Stimulated activated naive B cell treated with anti-CD40 and anti-IgM and Interleukin-4, amounts not matched to agents 10 μg/mL and 1 μg/mL and 100 μg/mL, for 72 hours (primary cell): Measurements from ENCODE around the gene CLDN17.

Experiments
- ATAC-seq, 2 donors: fragments of 150-1000 bp; cut with Tn5 transposase; replicated peaks; 2 replicates each; pipeline ENCODE4 v1.10.0; 2021; ENCODE audit warnings: moderate library complexity in 1 of 2
- DNase-seq: peaks from one replicate; pipeline ENCODE4 v3.0.0; 2021
- H3K27ac Mint-ChIP-seq: one replicate; pipeline ENCODE4 v1.8.0; 2022; ENCODE audit warnings: mild to moderate bottlenecking, mixed read lengths
- H3K27me3 Mint-ChIP-seq, 2 donors: one replicate each; pipeline ENCODE4 v1.8.0; 2022; ENCODE audit warnings: mixed read lengths in 2 of 2
- H3K36me3 Mint-ChIP-seq, 2 donors: one replicate each; pipeline ENCODE4 v1.8.0; 2022; ENCODE audit warnings: mixed read lengths in 2 of 2, mild to moderate bottlenecking in 1 of 2
- H3K4me1 Mint-ChIP-seq, 2 donors: one replicate each; pipeline ENCODE4 v1.8.0; 2022; ENCODE audit warnings: mixed read lengths in 2 of 2, mild to moderate bottlenecking in 1 of 2
- H3K4me3 Mint-ChIP-seq, 2 donors: one replicate each; pipeline ENCODE4 v1.8.0; 2022; ENCODE audit warnings: mild to moderate bottlenecking in 2 of 2, mixed read lengths in 2 of 2, moderate library complexity in 1 of 2
- H3K9me3 Mint-ChIP-seq, 2 donors: one replicate each; pipeline ENCODE4 v1.8.0; 2022; ENCODE audit warnings: mixed read lengths in 2 of 2, mild to moderate bottlenecking in 1 of 2

CLDN17 gene

DNA sequence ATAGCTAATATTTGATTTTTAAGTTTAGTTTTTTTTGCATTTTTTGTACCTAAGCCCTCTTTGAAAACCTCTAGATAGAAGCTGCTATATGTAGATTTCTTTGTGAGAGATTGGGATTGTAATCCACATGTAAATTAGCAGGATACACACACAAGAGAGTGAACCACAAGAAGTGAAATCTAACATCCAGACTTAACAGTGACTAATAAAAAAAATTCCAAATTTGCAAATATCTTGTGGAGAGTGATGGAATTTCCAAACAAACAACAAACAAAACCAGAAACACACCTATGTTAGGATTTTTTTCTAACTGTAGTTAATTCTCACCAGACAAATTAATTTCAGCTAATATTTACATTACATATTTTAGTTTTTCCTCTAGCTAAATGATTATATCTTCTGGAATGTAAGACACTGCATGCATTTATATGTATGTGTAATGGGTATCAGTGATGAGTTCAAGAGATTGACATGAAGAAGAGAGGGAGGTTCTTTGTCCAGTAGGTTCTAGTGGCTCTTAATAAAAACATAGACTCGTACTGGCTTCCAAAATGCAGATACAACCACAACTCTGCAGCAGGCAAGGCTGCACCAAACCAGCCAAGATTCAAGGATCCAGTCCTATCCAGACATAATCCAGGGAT lies 12.8 kb downstream of the CLDN17 start:
- Mint-ChIP-seq H3K27me3 (no peaks in the 10 kb centered on the region), H3K27ac (no peak overlapping the region), H3K9me3 (peaks cover 1 to 3% of the 10 kb centered on the region in 2 donors), H3K36me3 (no peaks in the 10 kb centered on the region), H3K4me1 (no peaks in the 10 kb centered on the region), H3K4me3 (no peak overlapping the region)
- DNase-seq (no peak), ATAC-seq (no peak)

DNA sequence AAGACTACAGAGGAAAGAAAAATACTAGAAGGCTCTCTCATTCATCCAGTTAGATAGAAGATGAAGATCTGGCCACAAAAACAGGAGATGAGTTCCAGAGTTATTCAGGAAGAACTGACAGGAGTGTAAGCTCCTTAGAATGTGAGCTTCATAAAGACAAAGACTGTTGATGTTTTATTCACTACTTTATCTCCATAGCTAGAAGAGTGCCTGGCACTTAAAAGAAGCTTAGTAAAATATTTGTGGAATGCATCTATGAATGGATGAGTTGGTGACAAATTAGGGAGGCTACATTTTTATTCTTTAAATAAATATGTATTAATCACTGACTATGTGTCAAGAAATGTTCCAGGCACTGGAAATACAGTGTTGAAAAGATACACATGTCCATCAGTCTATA lies 13.8 kb downstream of the CLDN17 start:
- no peak overlapping the region for H3K4me3 Mint-ChIP-seq
- no peak for ATAC-seq
- no peaks in the 10 kb centered on the region for H3K36me3 Mint-ChIP-seq
- no peaks in the 10 kb centered on the region for H3K27me3 Mint-ChIP-seq
- peaks cover 1 to 3% of the 10 kb centered on the region in 2 donors for H3K9me3 Mint-ChIP-seq
- no peak overlapping the region for H3K27ac Mint-ChIP-seq
- DNase-seq, result no peak
- H3K4me1 Mint-ChIP-seq, result no peaks in the 10 kb centered on the region

DNA sequence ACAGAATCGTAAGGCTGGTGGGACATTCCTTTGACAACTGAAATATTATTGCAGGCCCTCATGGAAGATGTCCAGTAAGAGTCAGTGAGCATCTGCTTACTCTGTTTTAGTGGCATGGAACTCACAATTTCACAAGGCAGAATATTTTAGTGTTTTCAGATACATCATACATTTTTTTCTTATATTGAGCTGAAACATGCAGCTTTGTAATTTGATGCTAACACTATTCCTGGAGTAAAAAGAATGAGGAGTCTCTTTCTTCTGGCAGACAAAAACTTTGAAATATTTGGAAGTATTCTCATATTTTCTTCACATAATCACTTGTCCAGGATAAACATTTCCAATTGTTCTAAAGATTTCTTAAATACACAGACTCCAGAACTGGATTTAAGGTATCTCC lies 17.7 kb downstream of the CLDN17 start:
- Mint-ChIP-seq H3K9me3 (peaks cover 0 to 7% of the 10 kb centered on the region in 2 donors), H3K4me1 (no peaks in the 10 kb centered on the region), H3K27me3 (no peaks in the 10 kb centered on the region), H3K4me3 (no peak overlapping the region), H3K36me3 (no peaks in the 10 kb centered on the region), H3K27ac (no peak overlapping the region)
- ATAC-seq (no peak), DNase-seq (no peak)

DNA sequence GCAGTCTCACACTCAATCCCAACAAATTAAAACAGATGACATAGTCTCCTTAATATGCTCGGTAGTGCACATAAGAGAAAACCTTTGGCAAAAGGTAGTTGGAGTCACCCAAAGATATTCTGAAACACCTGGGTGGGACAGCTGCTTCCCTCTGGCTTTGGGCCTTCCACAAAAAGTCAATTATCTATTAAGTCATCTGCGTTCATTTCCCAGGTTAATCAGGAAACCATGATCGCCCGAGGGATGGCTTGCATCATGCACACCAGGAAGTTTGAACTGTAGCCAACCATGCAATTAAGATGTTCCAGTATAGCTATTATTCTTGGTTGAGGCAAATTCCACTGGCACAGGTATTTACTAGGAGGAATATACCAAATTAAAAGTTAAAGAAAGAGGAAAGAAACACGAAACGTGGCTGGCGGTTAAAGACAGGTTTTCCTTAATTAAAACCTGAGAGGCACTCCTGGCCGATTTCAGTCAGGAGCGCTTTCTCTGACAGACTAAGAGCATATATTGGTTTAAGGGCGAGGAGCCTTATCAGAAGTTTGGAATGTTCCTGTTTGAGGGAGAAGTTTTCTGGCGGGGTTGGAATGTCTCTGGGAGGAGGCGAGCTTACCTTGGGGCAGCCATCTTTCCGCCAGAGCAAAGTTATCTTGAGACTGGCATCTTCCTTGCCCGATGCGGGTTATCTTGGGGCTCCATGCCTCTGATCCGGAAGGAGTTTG lies 19.9 kb downstream of the CLDN17 start:
- DNase-seq (no peak), ATAC-seq (no peak)
- no peak overlapping the region for H3K27ac Mint-ChIP-seq
- no peaks in the 10 kb centered on the region for H3K27me3 Mint-ChIP-seq
- no peaks in the 10 kb centered on the region for H3K36me3 Mint-ChIP-seq
- no peaks in the 10 kb centered on the region for H3K4me1 Mint-ChIP-seq
- H3K4me3 Mint-ChIP-seq, result no peak overlapping the region
- H3K9me3 Mint-ChIP-seq, result peaks cover 0 to 7% of the 10 kb centered on the region in 2 donors

DNA sequence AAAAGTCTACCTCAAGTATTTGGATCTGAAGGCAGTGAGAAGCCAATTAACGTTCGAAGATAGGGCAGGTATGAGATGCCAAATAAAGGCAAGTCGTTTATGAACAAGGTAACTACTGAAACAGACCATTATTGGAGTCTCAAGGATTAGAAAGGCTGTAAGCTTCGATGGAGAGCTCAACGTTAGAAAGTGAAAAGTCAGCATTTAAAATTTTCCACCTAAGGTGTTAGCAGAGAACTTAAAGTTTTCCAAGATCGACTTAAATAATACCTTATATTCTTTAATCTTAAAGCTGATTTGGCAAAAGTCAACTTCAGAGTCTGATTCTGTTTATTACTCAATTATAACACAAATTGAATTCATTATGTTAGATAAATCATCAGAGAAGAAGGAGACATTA lies 28.1 kb downstream of the CLDN17 start:
- Mint-ChIP-seq H3K27ac (no peak overlapping the region), H3K4me3 (no peak overlapping the region), H3K36me3 (no peaks in the 10 kb centered on the region), H3K27me3 (no peaks in the 10 kb centered on the region), H3K4me1 (no peaks in the 10 kb centered on the region), H3K9me3 (peaks cover 0 to 1% of the 10 kb centered on the region in 2 donors)
- ATAC-seq (no peak), DNase-seq (no peak)

DNA sequence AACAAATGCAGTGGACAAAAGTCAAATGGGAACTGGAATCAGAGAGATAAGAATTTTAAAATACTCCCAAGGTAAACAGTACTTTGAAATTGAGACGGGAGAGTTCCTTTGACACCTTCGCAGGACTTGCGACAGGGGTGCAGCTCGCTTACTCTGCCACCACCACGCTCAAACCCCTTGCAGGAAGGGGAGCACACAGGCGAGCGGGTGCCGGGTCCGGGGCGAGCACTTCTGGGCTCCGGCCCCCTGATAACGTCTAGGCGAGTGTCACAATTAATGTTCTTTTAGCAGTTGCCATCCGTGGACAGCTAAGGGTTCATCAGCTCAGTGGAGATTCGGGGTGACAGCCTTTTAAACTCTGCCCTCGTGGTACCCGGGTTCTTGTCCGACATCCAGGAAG lies 37.4 kb downstream of the CLDN17 start:
- DNase-seq (no peak), ATAC-seq (no peak)
- Mint-ChIP-seq H3K4me1 (no peaks in the 10 kb centered on the region), H3K4me3 (no peak overlapping the region), H3K36me3 (no peaks in the 10 kb centered on the region), H3K27ac (no peak overlapping the region), H3K27me3 (no peaks in the 10 kb centered on the region), H3K9me3 (peaks cover 1 to 5% of the 10 kb centered on the region in 2 donors)

DNA sequence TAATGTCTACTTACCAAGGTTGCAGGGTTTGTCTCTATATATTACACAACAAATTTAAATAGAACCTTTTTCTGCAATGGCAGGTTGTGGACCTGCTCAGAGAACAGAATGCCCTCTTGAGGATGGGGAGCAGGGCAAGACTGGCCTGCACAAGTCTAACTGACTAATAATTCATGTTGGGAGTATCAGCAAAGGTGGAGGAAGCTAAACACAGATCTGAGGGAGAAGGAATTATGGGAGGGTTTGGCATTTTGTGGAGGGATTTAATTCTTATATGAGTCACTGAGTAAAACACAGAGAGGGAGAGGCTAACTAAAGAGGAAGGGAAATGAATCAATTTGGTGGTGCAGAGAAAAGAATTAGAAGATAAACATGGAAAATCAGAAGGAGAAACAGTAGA lies 40.0 kb downstream of the CLDN17 start:
- no peak for DNase-seq
- Mint-ChIP-seq H3K27me3 (no peaks in the 10 kb centered on the region), H3K36me3 (no peaks in the 10 kb centered on the region), H3K4me1 (no peaks in the 10 kb centered on the region), H3K9me3 (peaks cover 1 to 5% of the 10 kb centered on the region in 2 donors), H3K4me3 (no peak overlapping the region), H3K27ac (no peak overlapping the region)
- ATAC-seq, result no peak

DNA sequence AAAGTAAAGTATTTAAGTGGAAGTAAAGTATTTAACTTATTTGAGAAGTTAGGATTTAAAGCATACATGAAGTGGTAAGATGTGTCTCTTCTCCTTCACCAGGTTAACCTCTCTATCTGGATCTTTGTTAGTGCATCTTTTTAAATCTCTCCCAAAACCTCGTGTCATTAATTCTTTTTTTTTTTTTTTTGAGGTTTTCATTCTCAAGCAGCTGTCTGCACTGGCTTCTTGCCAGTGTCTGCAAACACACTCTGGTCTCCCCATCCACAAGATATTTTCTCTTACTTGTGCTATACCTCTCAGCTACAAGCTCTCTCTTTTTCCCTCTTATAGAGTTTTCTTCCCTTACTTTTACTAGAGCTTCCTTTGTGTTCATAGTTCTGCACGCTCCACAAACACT lies 49.0 kb downstream of the CLDN17 start:
- H3K4me3 Mint-ChIP-seq, result no peak overlapping the region
- H3K27ac Mint-ChIP-seq, result no peak overlapping the region
- ATAC-seq, result no peak
- H3K27me3 Mint-ChIP-seq, result no peaks in the 10 kb centered on the region
- H3K36me3 Mint-ChIP-seq, result no peaks in the 10 kb centered on the region
- H3K9me3 Mint-ChIP-seq, result no peaks in the 10 kb centered on the region
- DNase-seq, result no peak
- H3K4me1 Mint-ChIP-seq, result no peaks in the 10 kb centered on the region

DNA sequence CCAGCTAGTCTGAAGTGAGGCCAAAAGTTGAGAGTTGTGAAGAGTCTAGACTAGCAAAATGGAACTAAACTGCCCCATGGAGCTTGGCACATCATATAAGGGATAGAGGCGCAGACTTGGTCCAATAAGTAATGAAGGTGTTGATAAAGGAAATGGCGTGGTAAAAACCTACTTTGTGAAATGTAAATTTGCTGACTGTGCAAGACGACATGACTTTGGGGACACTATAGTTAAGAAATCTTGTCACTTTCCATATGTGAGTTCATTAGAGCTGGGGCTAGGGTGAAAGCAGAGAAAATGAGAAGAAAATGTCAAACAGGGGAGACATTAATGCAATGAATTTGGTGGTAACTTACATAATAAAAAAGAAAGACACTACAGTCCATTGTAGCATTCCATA lies 50.1 kb downstream of the CLDN17 start:
- ATAC-seq (no peak), DNase-seq (no peak)
- H3K4me3 Mint-ChIP-seq, result no peak overlapping the region
- H3K27ac Mint-ChIP-seq, result no peak overlapping the region
- H3K36me3 Mint-ChIP-seq, result no peaks in the 10 kb centered on the region
- no peaks in the 10 kb centered on the region for H3K4me1 Mint-ChIP-seq
- no peaks in the 10 kb centered on the region for H3K27me3 Mint-ChIP-seq
- peaks cover 3% of the 10 kb centered on the region in 2 donors for H3K9me3 Mint-ChIP-seq
